Upper lobe of right lung (tissue), 1 donor: ENCODE data around the gene KRTAP3-2. TPM values are rescaled to one million over a fixed set of nuclear protein-coding genes. Genes with fewer than 3 reads are reported as not detected.

Experiments used
- ATAC-seq: fragments of 200-7000 bp; cut with Tn5 transposase; one replicate; pipeline ENCODE4 v1.9.1; 2020; ENCODE audit warnings: mild to moderate bottlenecking, moderate library complexity
- DNase-seq: peaks from one replicate; pipeline ENCODE4 v3.0.0-alpha.2; 2020
- H3K27ac ChIP-seq: fragments of 200-600 bp; one replicate; pipeline ENCODE4 v1.8.0; 2022
- H3K27me3 ChIP-seq: fragments of 200-600 bp; one replicate; pipeline ENCODE4 v1.8.0; 2022; ENCODE audit warnings: mild to moderate bottlenecking
- H3K36me3 ChIP-seq: fragments of 200-600 bp; one replicate; pipeline ENCODE4 v1.8.0; 2022
- H3K4me1 ChIP-seq: fragments of 200-600 bp; one replicate; pipeline ENCODE4 v1.8.0; 2022
- H3K4me3 ChIP-seq: fragments of 200-600 bp; one replicate; pipeline ENCODE4 v1.8.0; 2022; ENCODE audit warnings: mild to moderate bottlenecking
- H3K9me3 ChIP-seq: fragments of 200-600 bp; one replicate; pipeline ENCODE4 v1.8.0; 2022
- CTCF ChIP-seq: fragments of 200-600 bp; IDR thresholded peaks from one replicate; pipeline ENCODE4 v1.8.0; 2022; ENCODE audit warnings: antibody characterized with exemption
- intact Hi-C: fragments of 100-400 bp; cut with DNase I; formaldehyde crosslinking; loops from one replicate; pipeline ENCODE4 v1.11.0; 2022
- total RNA-seq: library from RNA; stranded (reverse); fragmentation: NEBNext Ultra II Directional; extraction: Animal tissue kit (Norgen Biotek cat#: 25700); gene quantifications from one replicate; pipeline ENCODE4 v1.2.1, GENCODE V29; 2021
- donor health status: DM: no; HTN: yes; CAD: no; lungs with severe emphysema.

The KRTAP3-2 gene
- total RNA-seq, 1 donor from 2014 or later: not detected

- no peak for ATAC-seq
- Histone ChIP-seq H3K27me3 (peaks cover 23% of the 10 kb centered on the region), H3K36me3 (no peaks in the 10 kb centered on the region), H3K27ac (no peak overlapping the region), H3K4me3 (no peak overlapping the region), H3K9me3 (no peaks in the 10 kb centered on the region), H3K4me1 (no peaks in the 10 kb centered on the region)
- TF ChIP-seq CTCF: no peak
- no peak for DNase-seq
- intact Hi-C loops: no loop called here
Observed at GRCh38 chr17:40995116-40995515, 4.6 kb downstream of the KRTAP3-2 start.

DNA sequence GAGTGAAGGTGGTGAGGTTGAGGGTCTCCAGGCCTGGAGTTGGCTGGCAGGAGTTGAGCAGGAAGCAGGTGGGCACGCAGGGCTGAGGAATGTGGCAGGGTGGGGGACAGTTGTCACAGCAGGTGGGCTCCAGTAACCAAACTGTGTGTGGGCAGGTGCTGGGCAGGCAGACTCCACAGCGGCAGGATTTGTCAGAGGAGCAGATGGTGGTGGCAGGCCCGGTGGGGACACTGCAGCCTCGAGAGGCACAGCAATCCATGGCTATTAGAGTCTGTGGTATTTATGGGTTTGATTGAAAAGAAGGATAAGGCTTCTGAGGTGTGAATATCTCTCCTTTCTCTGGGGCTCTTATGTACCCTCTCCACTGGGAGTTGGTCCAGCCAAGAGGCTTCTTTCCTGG is 5.9 kb downstream of the KRTAP3-2 start, which contains the start of gene KRTAP3-3:
TSS of gene KRTAP3-3 (minus strand) at position 326 of the 400 bp plus-strand sequence. CDS start at position 259, 67 bp downstream.
- intact Hi-C loops: no loop called here
- TF ChIP-seq CTCF: no peak

DNA sequence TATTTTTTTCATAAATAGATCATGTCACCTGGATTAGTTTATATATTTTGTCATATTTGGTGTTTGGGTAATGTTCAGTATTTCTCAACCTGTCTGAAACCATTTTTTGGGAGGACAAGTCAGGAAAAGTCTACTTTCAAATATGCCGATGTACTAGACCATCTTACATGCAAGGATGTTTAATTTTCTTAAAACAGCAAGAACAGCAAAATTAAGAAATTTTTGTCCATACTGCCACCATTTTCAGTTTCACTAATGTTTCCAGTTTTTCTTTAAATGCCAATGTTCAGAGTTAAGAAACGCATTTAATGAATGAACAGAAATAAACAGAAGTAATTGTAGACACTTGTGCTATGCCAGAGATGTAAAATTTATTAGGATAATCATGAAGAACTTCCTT is 6.6 kb downstream of the KRTAP3-2 start:
- no peaks in the 10 kb centered on the region for H3K9me3 ChIP-seq
- DNase-seq: no peak
- no peaks in the 10 kb centered on the region for H3K36me3 ChIP-seq
- ATAC-seq: no peak
- intact Hi-C loops: no loop called here
- no peak for TF ChIP-seq CTCF
- H3K4me1 ChIP-seq: no peaks in the 10 kb centered on the region
- peaks cover 23% of the 10 kb centered on the region for H3K27me3 ChIP-seq
- no peak overlapping the region for H3K27ac ChIP-seq
- no peak overlapping the region for H3K4me3 ChIP-seq

More for the DNA sequence above, 5.9 kb downstream of the KRTAP3-2 start, which contains the start of gene KRTAP3-3:
- ATAC-seq: no peak
- H3K4me1 ChIP-seq: no peaks in the 10 kb centered on the region
- no peaks in the 10 kb centered on the region for H3K36me3 ChIP-seq
- H3K27ac ChIP-seq: no peak within 1 kb of the TSS
- H3K27me3 ChIP-seq: peaks cover 23% of the 10 kb centered on the region
- no peaks in the 10 kb centered on the region for H3K9me3 ChIP-seq
- DNase-seq: no peak
- H3K4me3 ChIP-seq: no peak within 1 kb of the TSS

GRCh38 chr17:40992666-40993065 is 7.0 kb downstream of the KRTAP3-2 start:
- Histone ChIP-seq H3K4me1 (no peaks in the 10 kb centered on the region), H3K27me3 (peaks cover 23% of the 10 kb centered on the region), H3K4me3 (no peak overlapping the region), H3K9me3 (no peaks in the 10 kb centered on the region), H3K36me3 (no peaks in the 10 kb centered on the region), H3K27ac (no peak overlapping the region)
- no peak for ATAC-seq
- TF ChIP-seq CTCF: no peak
- no peak for DNase-seq
- intact Hi-C loops: no loop called here

DNA sequence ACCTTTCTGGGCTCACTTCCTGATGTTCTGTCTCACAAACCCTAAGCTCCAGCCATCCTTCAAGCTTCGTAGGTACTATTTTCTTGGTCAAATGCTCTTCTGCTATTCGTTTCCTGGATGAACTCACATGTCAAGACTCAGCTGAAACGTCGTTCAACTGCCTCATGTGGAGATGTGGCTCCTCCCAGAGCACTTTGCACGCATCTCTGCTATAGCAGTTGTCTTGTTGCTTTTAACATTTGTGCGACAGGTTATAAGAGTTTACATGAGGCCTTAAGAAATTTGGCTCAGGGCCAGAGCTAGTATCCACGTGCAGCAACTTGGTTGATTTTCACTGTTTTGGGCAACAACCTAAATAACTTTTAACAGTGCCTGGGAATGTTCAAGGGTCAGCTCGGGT is 12.8 kb downstream of the KRTAP3-2 start:
- TF ChIP-seq CTCF: no peak
- Histone ChIP-seq H3K9me3 (no peaks in the 10 kb centered on the region), H3K27ac (no peak overlapping the region), H3K27me3 (peaks cover 7% of the 10 kb centered on the region), H3K4me3 (no peak overlapping the region), H3K36me3 (no peaks in the 10 kb centered on the region), H3K4me1 (no peaks in the 10 kb centered on the region)
- DNase-seq (no peak), ATAC-seq (no peak)
- intact Hi-C loops: no loop called here

DNA sequence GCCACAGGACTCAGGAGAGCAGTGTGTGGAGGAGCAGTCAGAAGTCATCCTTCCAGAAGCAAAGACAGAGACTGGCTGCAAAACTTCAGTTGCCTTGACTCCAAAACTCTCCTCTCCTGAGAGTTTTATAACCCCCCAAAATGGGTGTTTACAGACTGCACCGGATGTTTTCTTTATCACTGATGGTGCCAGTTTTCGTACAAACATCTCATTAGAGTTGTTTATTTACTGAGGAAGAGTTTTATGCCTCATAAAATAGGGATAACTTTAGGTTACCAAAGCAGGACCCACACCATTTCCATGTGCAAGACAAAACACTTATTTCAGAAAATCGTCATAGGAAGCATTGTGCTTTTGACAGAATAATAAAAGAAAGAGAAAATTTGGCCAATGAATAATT is 15.5 kb downstream of the KRTAP3-2 start, which contains the start of gene KRT40:
TSS of gene KRT40 (minus strand) at position 101 of the 400 bp plus-strand sequence. CDS start at position 48, 53 bp downstream.
- Histone ChIP-seq H3K4me1 (no peaks in the 10 kb centered on the region), H3K36me3 (no peaks in the 10 kb centered on the region), H3K27me3 (no peaks in the 10 kb centered on the region), H3K9me3 (no peaks in the 10 kb centered on the region), H3K4me3 (no peak within 1 kb of the TSS), H3K27ac (no peak within 1 kb of the TSS)
- no peak for ATAC-seq
- no peak for TF ChIP-seq CTCF
- no peak for DNase-seq
- intact Hi-C loops: no loop called here
